Right forelimb (tissue), 1 donor: ENCODE data around the gene TBC1D3B.
"Not testable (repeated sequence)": the region's sequence is repeated elsewhere in the genome, so short reads cannot be mapped to it uniquely, and the experiment has no call there.

Experiments used
- DNase-seq: peaks from one replicate; pipeline ENCODE4 v3.0.0-alpha.2; 2018

Gene TBC1D3B

GRCh38 chr17:36168836-36169235 is 7.6 kb downstream of the TBC1D3B start:
- DNase-seq: not testable (repeated sequence)

- no peak for DNase-seq
Observed at GRCh38 chr17:36153895-36154610, 22.4 kb downstream of the TBC1D3B start.

DNA sequence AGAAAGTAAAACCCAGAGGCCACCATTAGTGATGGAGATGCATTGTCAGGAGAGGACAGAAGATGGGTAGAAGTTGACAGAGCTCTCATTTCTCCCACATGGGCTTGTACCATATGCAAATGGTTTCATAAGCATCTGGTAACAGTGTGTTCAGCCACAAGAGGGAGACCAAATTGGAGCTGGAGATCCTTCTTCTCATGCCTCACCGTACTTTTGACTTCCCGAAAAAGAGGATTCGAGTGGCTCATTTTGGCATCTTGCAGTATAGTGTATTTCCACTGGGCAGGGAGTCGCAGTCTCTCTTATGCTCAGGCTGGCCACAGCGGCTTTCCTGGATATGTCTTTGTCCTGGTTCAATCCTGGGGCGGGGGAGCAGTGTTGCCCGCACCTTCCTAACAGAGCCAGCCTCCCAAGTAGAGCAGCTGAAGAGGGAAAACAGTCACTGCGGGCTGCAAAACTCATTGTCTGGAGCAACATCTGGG is 23.8 kb downstream of the TBC1D3B start:
- no peak for DNase-seq

DNA sequence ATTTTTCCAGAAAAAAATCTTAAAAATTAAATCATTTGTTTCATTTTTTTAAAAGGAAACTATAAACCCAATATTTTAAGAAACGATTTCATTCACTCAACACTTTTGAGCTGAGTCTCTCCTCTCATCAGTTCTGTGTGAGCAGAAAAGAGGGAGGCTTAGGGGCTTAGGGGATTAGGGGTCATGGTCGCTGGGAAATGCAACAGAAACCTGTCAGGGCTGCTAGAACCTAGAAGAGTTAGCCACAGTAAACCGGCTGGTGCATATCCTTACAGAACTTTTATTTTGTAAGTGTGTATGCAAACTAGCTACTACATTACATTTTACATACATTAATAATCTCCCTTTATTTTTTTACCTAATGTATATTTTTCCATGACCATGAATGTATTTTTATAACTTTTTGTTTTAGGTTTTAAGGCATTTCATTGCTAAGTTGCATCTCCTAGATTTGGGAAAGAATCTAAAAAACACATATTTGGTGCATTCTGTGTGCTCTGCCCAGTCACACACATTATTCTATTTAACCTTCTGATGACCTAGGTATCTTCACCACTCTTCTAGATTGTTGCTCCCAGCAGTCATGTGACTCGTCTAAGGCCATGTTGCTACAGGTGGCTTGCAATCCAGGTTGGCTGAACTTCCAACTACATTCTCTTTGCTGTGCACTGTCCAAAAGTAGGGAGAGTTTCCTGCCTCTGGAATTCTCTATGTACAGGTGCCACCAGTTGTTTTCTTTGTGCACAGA is 24.4 kb downstream of the TBC1D3B start:
- DNase-seq: no peak

DNA sequence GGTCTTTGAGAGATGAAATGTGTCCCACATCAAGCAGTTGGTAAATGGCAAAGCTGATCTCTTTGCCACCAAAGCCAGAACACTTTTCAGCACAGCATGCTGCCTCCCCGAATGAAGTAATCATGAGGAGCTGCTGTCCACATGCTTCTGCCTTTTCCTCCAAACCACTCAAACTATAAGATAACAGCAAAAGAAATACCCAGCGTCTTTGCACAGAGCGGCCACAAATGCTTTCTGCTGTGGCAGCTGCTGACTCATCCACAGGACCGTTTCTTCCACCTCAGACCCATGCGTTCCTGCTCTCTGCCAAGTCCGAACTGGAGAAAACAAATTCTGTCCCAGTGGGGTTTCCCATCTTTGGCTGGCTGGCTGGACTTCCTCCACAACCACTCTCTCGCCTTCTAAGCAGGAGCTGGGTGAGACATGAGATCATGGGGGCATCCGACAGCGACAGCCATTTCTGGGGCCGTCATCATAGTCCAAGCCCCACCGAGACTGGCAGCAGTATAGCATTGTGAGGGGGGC is 27.1 kb downstream of the TBC1D3B start:
- DNase-seq: no peak

DNA sequence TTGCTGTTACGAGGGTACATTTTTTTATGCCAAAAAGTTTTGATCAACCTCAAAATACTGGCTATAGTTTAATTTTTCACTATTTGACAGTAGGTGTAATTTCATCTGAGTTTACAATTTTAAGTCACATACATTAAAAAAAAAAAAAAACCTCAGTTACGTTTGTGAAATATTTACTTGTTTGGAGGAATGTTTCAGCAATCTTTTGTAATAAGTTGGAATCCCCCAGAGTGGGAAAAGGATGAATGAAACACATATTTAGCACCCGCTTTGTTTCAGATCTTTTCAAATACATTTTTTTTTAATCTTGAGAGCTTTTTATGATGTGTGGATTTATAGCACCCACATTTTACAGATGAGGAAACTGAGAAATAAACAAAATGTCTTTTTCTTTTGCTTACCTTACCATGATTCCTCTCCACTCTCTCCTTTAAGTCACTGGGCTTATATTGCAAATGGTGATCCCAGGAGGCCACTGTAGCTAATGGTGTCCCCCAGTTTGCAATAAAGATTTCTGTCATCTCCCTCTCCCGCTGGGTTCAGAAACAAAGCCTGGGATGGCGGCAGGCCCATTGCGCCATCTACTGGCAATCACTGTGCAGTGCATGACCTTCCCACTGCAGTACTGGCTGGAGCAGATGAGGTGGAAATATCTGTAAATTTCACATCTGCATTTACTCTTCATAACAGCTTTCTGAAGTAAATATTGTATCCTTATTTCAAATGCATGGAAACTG is 27.7 kb downstream of the TBC1D3B start:
- peak; percentile 78 for DNase-seq

- DNase-seq: no peak
Observed at GRCh38 chr17:36147601-36148000, 28.8 kb downstream of the TBC1D3B start.

DNA sequence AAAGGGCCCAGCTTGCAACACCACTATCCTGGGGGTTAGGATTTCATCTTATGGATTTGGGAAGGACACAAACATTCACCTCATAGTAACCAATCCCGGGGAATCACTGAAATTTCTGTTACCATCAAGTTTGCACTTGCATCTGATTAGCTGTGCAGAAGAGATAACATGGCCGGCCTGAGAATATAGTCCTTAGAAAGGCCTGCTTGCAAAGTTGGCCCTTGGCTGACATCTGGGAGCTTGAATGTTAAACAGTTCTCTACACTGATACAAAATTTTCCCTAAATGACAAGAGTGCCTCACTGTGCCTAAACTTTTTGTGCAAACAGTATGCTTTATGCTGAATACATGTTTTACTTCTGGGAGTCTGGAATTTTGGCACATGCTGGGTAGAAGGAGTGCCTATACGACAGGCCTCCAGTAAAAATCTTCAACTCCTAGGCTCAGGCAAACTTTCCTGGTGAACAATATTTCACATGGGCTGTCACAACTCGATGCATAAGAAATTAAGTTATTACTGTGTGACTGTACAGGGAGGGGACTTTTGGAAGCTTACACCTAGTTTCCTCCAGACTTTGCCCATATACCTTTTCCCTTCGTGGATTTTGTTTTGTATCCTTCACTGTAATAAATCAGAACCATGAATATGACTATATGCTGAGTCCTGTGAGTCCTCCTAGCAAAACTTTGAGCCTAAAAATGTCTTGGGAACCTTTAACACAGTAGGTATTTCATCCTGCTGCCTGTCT is 31.3 kb downstream of the TBC1D3B start:
- DNase-seq: no peak

GRCh38 chr17:36144014-36144413 is 32.4 kb downstream of the TBC1D3B start:
- DNase-seq: no peak

DNA sequence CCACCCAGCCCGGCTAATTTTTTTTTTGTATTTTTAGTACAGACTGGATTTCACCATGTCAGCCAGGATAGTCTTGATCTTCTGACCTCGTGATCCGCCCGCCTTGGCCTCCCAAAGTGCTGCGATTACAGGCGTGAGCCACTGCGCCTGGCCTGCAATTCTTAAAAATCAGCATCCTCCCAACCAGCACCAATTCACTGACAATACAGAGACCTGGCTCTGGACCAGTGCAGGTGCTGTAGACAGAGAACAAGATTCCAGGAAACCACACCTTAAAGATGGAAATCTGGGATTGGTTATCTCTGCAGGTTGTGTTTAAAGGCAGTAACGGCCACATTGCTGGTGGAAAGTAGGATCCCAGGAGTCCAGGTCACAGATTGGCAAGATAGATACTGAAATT is 33.6 kb downstream of the TBC1D3B start:
- DNase-seq: no peak

- DNase-seq: no peak
Observed at GRCh38 chr17:36142235-36142634, 34.2 kb downstream of the TBC1D3B start.

- DNase-seq: no peak
Observed at GRCh38 chr17:36136439-36136838, 40.0 kb downstream of the TBC1D3B start.

- no peak for DNase-seq
Observed at GRCh38 chr17:36136036-36136435, 40.4 kb downstream of the TBC1D3B start.

DNA sequence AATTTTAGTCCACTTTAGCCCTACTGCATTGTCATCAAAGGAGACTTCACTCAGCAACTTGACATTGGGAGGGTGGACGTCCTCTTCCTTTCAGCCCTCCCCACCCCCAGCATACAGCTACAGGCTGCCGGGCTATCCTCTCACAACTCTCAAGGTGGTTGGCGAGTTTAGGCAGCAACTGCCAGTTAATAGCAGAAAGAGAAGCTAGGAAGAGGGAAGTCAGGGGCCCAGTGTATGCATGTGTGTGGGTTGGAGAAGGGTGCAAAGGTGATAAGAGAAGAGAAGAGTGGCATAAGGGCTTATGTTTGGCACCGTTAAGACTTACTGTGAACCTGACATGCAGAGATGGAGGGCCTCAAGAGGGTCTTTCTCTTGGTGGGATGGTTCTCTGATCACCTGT is 41.0 kb downstream of the TBC1D3B start:
- DNase-seq: no peak

- DNase-seq: no peak
Observed at GRCh38 chr17:36133602-36134236, 42.7 kb downstream of the TBC1D3B start.

GRCh38 chr17:36132421-36132831 is 44.0 kb downstream of the TBC1D3B start:
- DNase-seq: no peak

DNA sequence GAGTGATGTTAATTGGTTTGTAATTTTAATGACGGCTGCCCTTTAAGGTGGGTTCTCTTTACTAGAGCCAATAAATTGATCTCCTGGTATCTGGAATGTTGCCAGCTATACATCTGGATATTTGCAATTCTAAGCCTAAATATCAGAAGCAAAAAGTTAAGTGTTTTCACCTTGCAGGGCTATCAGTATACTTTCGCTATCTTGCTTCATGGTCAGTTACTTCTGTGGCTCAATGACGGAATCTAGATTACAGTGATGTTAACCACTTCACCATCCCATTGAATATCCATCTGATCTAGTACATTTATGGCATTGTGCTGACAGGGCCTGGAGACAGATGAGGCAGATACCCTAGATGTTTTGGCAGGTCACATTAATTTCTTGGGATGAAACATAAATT is 44.5 kb downstream of the TBC1D3B start:
- DNase-seq: no peak

DNA sequence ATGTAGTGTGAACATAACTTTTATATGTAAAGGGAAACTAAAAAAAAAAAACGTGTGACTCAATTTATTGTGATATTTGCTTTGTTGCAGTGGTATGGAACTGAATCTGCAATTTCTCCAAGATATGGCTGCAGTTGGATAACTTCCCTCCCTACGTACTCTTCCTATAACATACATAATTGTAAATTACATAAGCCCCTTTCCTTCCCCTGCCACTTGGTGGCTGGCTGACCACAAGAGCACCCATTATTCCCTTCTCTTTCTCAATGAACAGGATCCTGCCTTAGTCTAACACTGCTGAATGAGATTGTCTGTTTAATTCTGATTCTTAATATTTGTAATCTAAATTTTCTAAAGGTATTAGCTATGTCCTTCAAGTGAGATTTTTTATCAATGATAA is 45.0 kb downstream of the TBC1D3B start:
- no peak for DNase-seq

DNA sequence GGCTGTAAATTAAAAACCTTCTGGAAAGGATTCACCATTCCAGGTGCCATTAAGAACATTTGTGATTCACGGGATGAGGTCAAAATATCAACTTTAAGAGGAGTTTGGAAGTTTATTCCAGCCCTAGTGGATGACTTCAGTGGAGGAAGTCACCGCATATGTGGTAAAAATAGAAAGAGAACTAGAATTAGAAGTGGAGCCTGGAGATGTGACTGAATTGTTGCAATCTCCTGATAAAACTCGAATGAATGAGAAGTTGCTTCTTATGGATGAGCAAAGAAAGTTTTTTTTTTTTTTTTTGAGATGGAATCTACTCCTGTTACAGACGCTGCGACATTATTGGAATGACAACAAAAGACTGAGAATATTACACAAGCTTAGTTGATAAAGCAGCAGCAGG is 46.1 kb downstream of the TBC1D3B start:
- no peak for DNase-seq

DNA sequence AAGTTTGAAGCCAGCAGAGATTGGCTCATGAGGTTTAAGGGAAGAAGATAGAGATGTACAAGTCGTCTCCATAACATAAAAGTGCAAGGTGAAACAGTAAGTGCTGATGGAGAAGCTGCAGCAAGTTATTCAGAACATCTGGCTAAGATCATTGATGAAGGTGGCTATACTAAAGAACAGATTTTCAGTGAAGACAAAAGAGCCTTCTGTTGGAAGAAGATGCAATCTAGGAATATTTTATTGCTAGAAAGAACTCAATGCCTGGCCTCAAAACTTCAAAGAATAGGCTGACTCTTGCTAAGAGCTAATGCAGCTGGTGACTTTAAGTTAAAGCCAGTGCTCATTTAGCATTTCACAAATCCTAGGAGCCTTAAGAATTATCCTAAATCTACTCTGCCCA is 46.8 kb downstream of the TBC1D3B start:
- no peak for DNase-seq

DNA sequence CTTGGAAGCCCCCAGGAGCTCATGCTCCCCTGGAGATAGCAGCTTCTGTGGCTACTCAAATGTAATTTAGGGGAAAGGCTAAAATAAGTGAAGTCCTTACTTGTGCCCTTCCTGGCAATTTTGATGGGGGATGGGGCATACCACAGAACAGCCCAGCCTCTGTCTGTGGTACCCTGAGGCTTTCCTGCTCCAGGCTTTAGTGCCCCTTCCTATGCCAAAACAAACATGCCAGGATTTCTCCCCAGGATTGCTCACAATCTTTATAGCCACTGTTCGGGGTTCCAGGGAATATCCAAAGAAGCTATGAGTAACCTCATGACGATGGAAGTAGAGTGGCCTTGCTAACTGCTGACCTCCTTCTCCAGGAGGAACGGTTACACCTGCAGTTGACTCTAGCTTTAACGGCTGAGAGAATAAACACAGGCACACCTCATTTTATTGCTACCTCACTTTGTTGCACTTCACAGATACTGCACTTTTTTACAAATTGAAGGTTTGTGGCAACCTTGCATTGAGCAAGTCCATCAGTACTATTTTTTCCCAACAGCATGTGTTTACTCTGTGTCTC is 47.9 kb downstream of the TBC1D3B start:
- no peak for DNase-seq

- no peak for DNase-seq
Observed at GRCh38 chr17:36127911-36128310, 48.5 kb downstream of the TBC1D3B start.
